T-cell (primary cell): ENCODE results near the gene SRP9. TPM values are rescaled to one million over a fixed set of nuclear protein-coding genes. Genes with fewer than 3 reads are reported as not detected.

Experiments used
- ATAC-seq, 4 experiments: fragments of 200-7000 bp in 3 of 4; fragments of 150-1000 bp in 1 of 4; cut with Tn5 transposase; replicated peaks in 1 of 4; 1 replicate in 3 of 4; 2 replicates in 1 of 4; pipeline ENCODE4 v1.10.0; 2021; ENCODE audit warnings: moderate library complexity in 3 of 4, mild to moderate bottlenecking in 2 of 4, moderate number of reproducible peaks in 1 of 4
- CTCF ChIA-PET, 2 donors: fragments of 300-600 bp; sonication (Branson Sonifier 250); formaldehyde crosslinking; loops; one replicate each; lab custom pipeline; 2022; ENCODE audit warnings: antibody characterized with exemption in 2 of 2; lab: Charles Lee
- POLR2A ChIA-PET, 2 donors: fragments of 300-600 bp; sonication (Branson Sonifier 250); formaldehyde crosslinking; loops; one replicate each; lab custom pipeline; 2022; ENCODE audit warnings: antibody characterized with exemption in 2 of 2; lab: Charles Lee
- DNase-seq, 35 experiments: peaks; one replicate each; pipeline versions ENCODE4 v3.0.0 to v3.0.0-alpha.2; 2013 to 2023
- H3K27ac ChIP-seq: one replicate; pipeline ENCODE4 v1.5.1; 2013; ENCODE audit warnings: low read length
- H3K27me3 ChIP-seq, 2 experiments: replicated peaks in 1 of 2; 1 replicate in 1 of 2; 2 replicates in 1 of 2; pipeline versions ENCODE4 v1.6.1 to v1.7.0; 2013; ENCODE audit warnings: low read length in 1 of 2, mixed read lengths in 1 of 2; ENCODE audit not compliant: control insufficient read depth in 2 of 2, insufficient read depth in 2 of 2; ENCODE audit errors: extremely low read depth in 1 of 2
- H3K36me3 ChIP-seq, 2 donors: 1 replicate in 1 of 2; 2 replicates in 1 of 2; pipeline versions ENCODE4 v1.6.1 to v1.7.0; 2013; ENCODE audit warnings: low read length in 1 of 2; ENCODE audit not compliant: control insufficient read depth in 2 of 2, insufficient read depth in 1 of 2; ENCODE audit errors: extremely low read depth in 1 of 2
- H3K4me1 ChIP-seq, 2 experiments: 1 replicate in 1 of 2; 2 replicates in 1 of 2; pipeline versions ENCODE4 v1.6.1 to v1.7.0; 2013; ENCODE audit warnings: low read length in 2 of 2, mixed read lengths in 1 of 2; ENCODE audit not compliant: insufficient read depth in 2 of 2, control insufficient read depth in 1 of 2; ENCODE audit errors: extremely low read depth in 1 of 2
- H3K4me3 ChIP-seq, 2 donors: 1 replicate in 1 of 2; 2 replicates in 1 of 2; pipeline versions ENCODE4 v1.5.1 to v1.7.0; 2013; ENCODE audit warnings: mild to moderate bottlenecking in 2 of 2, low read length in 1 of 2, moderate library complexity in 1 of 2; ENCODE audit not compliant: control insufficient read depth in 1 of 2; ENCODE audit errors: extremely low read depth in 1 of 2
- H3K9me3 ChIP-seq: 2 replicates; pipeline ENCODE4 v1.7.0; 2013
- H3K27ac Mint-ChIP-seq, 2 donors: one replicate each; pipeline ENCODE4 v1.8.0; 2020 to 2021; ENCODE audit warnings: mild to moderate bottlenecking in 2 of 2, mixed read lengths in 2 of 2
- H3K27me3 Mint-ChIP-seq, 2 donors: one replicate each; pipeline ENCODE4 v1.8.0; 2021 to 2022; ENCODE audit warnings: mixed read lengths in 2 of 2
- H3K36me3 Mint-ChIP-seq: one replicate; pipeline ENCODE4 v1.8.0; 2021; ENCODE audit warnings: mixed read lengths
- H3K4me1 Mint-ChIP-seq, 3 donors: one replicate each; pipeline ENCODE4 v1.8.0; 2020 to 2022; ENCODE audit warnings: mixed read lengths in 3 of 3, mild to moderate bottlenecking in 1 of 3
- H3K4me3 Mint-ChIP-seq, 3 donors: one replicate each; pipeline ENCODE4 v1.8.0; 2020 to 2022; ENCODE audit warnings: mild to moderate bottlenecking in 3 of 3, mixed read lengths in 3 of 3, moderate library complexity in 3 of 3
- H3K9me3 Mint-ChIP-seq, 3 donors: one replicate each; pipeline ENCODE4 v1.8.0; 2020 to 2022; ENCODE audit warnings: mixed read lengths in 3 of 3
- WGBS: methylation state at CpG from one replicate; pipeline ENCODE4 v1.1.5; 2013; ENCODE audit warnings: missing lambda C conversion rate; ENCODE audit not compliant: insufficient coverage; 5-methylcytosine and 5-hydroxymethylcytosine counted together
- total RNA-seq, 35 experiments: library from RNA in 6 of 35; stranded (reverse) in 6 of 35; fragments of 120-200 nt in 1 of 35; gene quantifications; one replicate each; pipeline versions ENCODE4 v1.2.1 to v1.2.4 and lab custom pipeline; 2013 to 2026

Gene SRP9
- total RNA-seq, 5 donors from 2014 or later (not counting 1 experiment from before 2014, with no cell fraction given), result 74.1 to 152 (median 137) TPM

- Mint-ChIP-seq H3K36me3 (no peaks in the 10 kb centered on the region), H3K4me1 (no peaks in the 10 kb centered on the region), H3K27me3 (peaks cover 0 to 3% of the 10 kb centered on the region in 2 donors), H3K9me3 (no peaks in the 10 kb centered on the region), H3K27ac (no peak overlapping the region), H3K4me3 (no peak overlapping the region)
- H3K9me3 ChIP-seq, result no peaks in the 10 kb centered on the region
- POLR2A ChIA-PET, result no interaction called here
- H3K36me3 ChIP-seq, result no peaks in the 10 kb centered on the region
- peaks cover 0 to 2% of the 10 kb centered on the region in 2 experiments for H3K27me3 ChIP-seq
- no peak overlapping the region for H3K4me3 ChIP-seq
- no peak for ATAC-seq
- CTCF ChIA-PET, result no interaction called here
- no CpG with 5 or more reads among the region's 3 CpGs for WGBS
- H3K4me1 ChIP-seq, result no peaks in the 10 kb centered on the region
- H3K27ac ChIP-seq, result no peak overlapping the region
- no peak for DNase-seq
These were observed 39.8 kb upstream of the SRP9 start for GRCh38 chr1:225737866-225738265.

- Histone ChIP-seq H3K4me3 (no peak overlapping the region), H3K4me1 (no peaks in the 10 kb centered on the region), H3K36me3 (no peaks in the 10 kb centered on the region), H3K27me3 (peaks cover 0 to 2% of the 10 kb centered on the region in 2 experiments), H3K9me3 (no peaks in the 10 kb centered on the region), H3K27ac (no peak overlapping the region)
- H3K27ac Mint-ChIP-seq, result no peak overlapping the region
- ChIA-PET CTCF (interaction anchor here in 1 of 2 donors (0.6 kb wide), 1 partner anchor 40 kb away, joined by 3 read pairs; no protein-coding TSS in a partner anchor), POLR2A (no interaction called here)
- H3K4me1 Mint-ChIP-seq, result no peaks in the 10 kb centered on the region
- no peak overlapping the region for H3K4me3 Mint-ChIP-seq
- H3K27me3 Mint-ChIP-seq, result peaks cover 0 to 3% of the 10 kb centered on the region in 2 donors
- H3K36me3 Mint-ChIP-seq, result no peaks in the 10 kb centered on the region
- no peaks in the 10 kb centered on the region for H3K9me3 Mint-ChIP-seq
- no CpG with 5 or more reads among the region's 2 CpGs for WGBS
- DNase-seq (no peak), ATAC-seq (no peak)
These were observed 38.9 kb upstream of the SRP9 start for GRCh38 chr1:225738763-225739162.

GRCh38 chr1:225739542-225740107 is 38.0 kb upstream of the SRP9 start:
- Mint-ChIP-seq H3K36me3 (no peaks in the 10 kb centered on the region), H3K9me3 (no peaks in the 10 kb centered on the region), H3K4me3 (no peak overlapping the region), H3K4me1 (no peaks in the 10 kb centered on the region), H3K27ac (no peak overlapping the region), H3K27me3 (peaks cover 0 to 3% of the 10 kb centered on the region in 2 donors)
- POLR2A ChIA-PET, result no interaction called here
- ATAC-seq (no peak), DNase-seq (no peak)
- Histone ChIP-seq H3K27me3 (peaks cover 0 to 2% of the 10 kb centered on the region in 2 experiments), H3K9me3 (no peaks in the 10 kb centered on the region), H3K4me3 (no peak overlapping the region), H3K36me3 (no peaks in the 10 kb centered on the region), H3K27ac (no peak overlapping the region), H3K4me1 (no peaks in the 10 kb centered on the region)
- 100% methylated on average over 3 of the region's 5 CpGs for WGBS
- CTCF ChIA-PET, result no interaction called here

- H3K9me3 Mint-ChIP-seq, result no peaks in the 10 kb centered on the region
- H3K36me3 Mint-ChIP-seq, result no peaks in the 10 kb centered on the region
- DNase-seq, result no peak
- no peaks in the 10 kb centered on the region for H3K9me3 ChIP-seq
- POLR2A ChIA-PET, result no interaction called here
- CTCF ChIA-PET, result no interaction called here
- H3K27ac Mint-ChIP-seq, result no peak overlapping the region
- H3K4me1 ChIP-seq, result no peaks in the 10 kb centered on the region
- no peak for ATAC-seq
- H3K36me3 ChIP-seq, result no peaks in the 10 kb centered on the region
- H3K4me3 ChIP-seq, result no peak overlapping the region
- H3K4me1 Mint-ChIP-seq, result no peaks in the 10 kb centered on the region
- peaks cover 0 to 2% of the 10 kb centered on the region in 2 experiments for H3K27me3 ChIP-seq
- no peak overlapping the region for H3K4me3 Mint-ChIP-seq
- no peaks in the 10 kb centered on the region for H3K27me3 Mint-ChIP-seq
- no peak overlapping the region for H3K27ac ChIP-seq
- WGBS, result 60% methylated on average over 1 of the region's 2 CpGs
These were observed 32.9 kb upstream of the SRP9 start for GRCh38 chr1:225744745-225745144.

- Mint-ChIP-seq H3K4me1 (no peaks in the 10 kb centered on the region), H3K27ac (no peak overlapping the region), H3K36me3 (no peaks in the 10 kb centered on the region), H3K9me3 (no peaks in the 10 kb centered on the region), H3K27me3 (no peaks in the 10 kb centered on the region), H3K4me3 (no peak overlapping the region)
- Histone ChIP-seq H3K27ac (no peak overlapping the region), H3K9me3 (no peaks in the 10 kb centered on the region), H3K4me3 (no peak overlapping the region), H3K4me1 (no peaks in the 10 kb centered on the region), H3K27me3 (peaks cover 0 to 4% of the 10 kb centered on the region in 2 experiments), H3K36me3 (no peaks in the 10 kb centered on the region)
- CTCF ChIA-PET, result interaction anchor here in 1 of 2 donors (0.6 kb wide), 1 partner anchor 313 kb away, joined by 3 read pairs; no protein-coding TSS in a partner anchor
- POLR2A ChIA-PET, result no interaction called here
- no peak for DNase-seq
- ATAC-seq, result no peak
These were observed 32.4 kb upstream of the SRP9 start for GRCh38 chr1:225745273-225745672.

GRCh38 chr1:225746361-225747179 is 31.1 kb upstream of the SRP9 start:
- no peaks in the 10 kb centered on the region for H3K9me3 Mint-ChIP-seq
- no peak overlapping the region for H3K4me3 Mint-ChIP-seq
- no peaks in the 10 kb centered on the region for H3K4me1 Mint-ChIP-seq
- no peak for ATAC-seq
- H3K4me3 ChIP-seq, result no peak overlapping the region
- ChIA-PET POLR2A (no interaction called here), CTCF (interaction anchor here (0.6 to 0.7 kb wide), 3 partner anchors 190 to 320 kb away, joined by 4 to 6 read pairs (median 4); no protein-coding TSS in a partner anchor)
- no peak for DNase-seq
- H3K4me1 ChIP-seq, result no peaks in the 10 kb centered on the region
- peaks cover 0 to 13% of the 10 kb centered on the region in 2 experiments for H3K27me3 ChIP-seq
- H3K27ac Mint-ChIP-seq, result no peak overlapping the region
- no peaks in the 10 kb centered on the region for H3K9me3 ChIP-seq
- peaks cover 0 to 3% of the 10 kb centered on the region in 2 donors for H3K27me3 Mint-ChIP-seq
- no peaks in the 10 kb centered on the region for H3K36me3 Mint-ChIP-seq
- no peaks in the 10 kb centered on the region for H3K36me3 ChIP-seq
- WGBS, result 89% methylated on average over 10 of the region's 18 CpGs
- H3K27ac ChIP-seq, result no peak overlapping the region
